T follicular helper cell (primary cell): Measurements from ENCODE around the gene WDR74.
"Not testable (repeated sequence)": the region's sequence is repeated elsewhere in the genome, so short reads cannot be mapped to it uniquely, and the experiment has no call there.

Source experiments
- DNase-seq: peaks from one replicate; pipeline ENCODE4 v3.0.0-alpha.2; 2020; ENCODE audit warnings: low read depth

WDR74 gene

GRCh38 chr11:62860835-62861563 lies 21.6 kb upstream of the WDR74 start:
- no peak for DNase-seq

DNA sequence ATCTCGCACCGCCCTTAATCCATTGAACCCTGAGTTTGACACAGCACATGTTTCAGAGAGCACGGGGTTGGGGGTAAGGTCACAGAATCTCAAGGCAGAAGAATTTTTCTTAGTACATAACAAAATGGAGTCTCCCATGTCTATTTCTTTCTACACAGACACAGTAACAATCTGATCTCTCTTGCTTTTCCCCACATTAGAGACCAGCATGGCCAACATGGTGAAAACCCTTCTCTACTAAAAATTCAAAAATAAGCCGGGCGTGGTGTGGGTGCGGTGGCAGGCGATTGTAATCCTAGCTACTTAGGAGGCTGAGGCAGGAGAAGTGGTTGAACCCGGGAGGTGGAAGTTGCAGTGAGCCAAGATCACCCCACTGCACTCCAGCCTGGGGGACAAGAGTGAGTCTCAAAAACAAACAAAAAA lies 19.9 kb upstream of the WDR74 start:
- DNase-seq = not testable (repeated sequence)

DNA sequence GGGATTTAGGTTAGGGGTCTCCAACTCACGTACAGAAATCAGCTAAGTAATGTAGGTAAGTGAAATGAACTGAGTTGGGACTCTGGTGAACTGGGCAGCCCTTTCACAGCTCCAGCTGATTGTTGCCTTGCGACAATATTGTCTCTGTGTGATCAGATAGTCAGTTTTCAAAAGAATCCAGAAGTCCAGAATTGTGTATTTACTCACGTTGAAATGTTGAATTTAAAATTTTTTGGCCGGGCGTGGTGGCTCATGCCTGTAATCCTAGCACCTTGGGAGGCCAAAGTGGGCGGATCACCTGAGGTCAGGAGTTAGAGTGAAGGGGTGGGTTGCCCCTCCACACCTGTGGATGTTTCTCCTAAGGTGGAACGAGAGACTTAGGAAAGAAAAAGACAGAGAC lies 18.8 kb upstream of the WDR74 start:
- no peak for DNase-seq

DNA sequence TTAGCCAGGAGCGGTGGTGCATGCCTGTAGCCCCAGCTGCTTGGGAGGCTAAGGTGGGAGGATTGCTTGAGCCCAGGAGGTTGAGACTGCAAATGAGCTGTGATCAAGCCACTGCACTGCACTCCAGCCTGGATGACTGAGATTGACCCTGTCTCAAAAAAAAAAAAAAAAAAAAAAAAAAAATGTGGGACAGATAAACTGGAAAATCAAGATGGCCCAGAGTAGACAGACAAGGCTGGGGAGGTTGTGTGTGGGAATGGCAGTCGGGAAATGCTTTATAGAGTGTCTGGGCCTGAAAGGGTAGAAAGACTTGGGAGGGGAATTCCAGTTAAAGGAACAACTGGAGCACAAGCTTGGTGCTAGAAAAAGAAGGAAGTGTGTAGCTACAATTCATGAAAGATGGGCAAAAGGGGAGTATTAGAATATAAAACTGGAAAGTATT lies 18.2 kb upstream of the WDR74 start:
- no peak for DNase-seq

DNA sequence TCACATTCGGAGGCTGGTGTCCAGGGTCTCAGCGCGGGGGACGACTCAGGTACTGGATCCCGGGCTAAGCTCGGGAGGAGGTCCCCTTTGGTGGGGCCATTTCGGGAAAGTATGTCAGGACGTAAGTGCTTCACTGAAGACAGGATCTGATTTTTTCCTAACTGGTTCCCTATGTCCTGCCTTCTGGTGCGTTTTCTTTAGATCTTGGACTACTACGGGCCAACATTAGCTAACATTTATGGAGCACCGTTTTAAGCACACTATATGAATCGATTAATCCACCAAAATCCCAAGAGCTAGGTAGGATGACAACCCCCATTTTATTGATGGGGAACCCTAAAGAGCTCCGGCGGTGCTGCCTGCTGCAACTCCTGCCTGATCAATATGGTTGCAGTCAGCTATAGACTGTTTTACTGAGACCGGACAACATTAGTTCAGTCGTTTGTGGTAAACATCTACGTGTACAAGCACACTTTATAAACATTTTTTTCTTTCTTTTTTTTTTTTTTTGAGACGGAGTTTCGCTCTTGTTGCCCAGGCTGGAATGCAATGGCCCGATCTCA lies 17.0 kb upstream of the WDR74 start:
- no peak for DNase-seq

- peak; percentile 94 for DNase-seq
These were observed 16.4 kb upstream of the WDR74 start for GRCh38 chr11:62855571-62856332.

- DNase-seq = no peak
These were observed 15.6 kb upstream of the WDR74 start for GRCh38 chr11:62854825-62855570.

DNA sequence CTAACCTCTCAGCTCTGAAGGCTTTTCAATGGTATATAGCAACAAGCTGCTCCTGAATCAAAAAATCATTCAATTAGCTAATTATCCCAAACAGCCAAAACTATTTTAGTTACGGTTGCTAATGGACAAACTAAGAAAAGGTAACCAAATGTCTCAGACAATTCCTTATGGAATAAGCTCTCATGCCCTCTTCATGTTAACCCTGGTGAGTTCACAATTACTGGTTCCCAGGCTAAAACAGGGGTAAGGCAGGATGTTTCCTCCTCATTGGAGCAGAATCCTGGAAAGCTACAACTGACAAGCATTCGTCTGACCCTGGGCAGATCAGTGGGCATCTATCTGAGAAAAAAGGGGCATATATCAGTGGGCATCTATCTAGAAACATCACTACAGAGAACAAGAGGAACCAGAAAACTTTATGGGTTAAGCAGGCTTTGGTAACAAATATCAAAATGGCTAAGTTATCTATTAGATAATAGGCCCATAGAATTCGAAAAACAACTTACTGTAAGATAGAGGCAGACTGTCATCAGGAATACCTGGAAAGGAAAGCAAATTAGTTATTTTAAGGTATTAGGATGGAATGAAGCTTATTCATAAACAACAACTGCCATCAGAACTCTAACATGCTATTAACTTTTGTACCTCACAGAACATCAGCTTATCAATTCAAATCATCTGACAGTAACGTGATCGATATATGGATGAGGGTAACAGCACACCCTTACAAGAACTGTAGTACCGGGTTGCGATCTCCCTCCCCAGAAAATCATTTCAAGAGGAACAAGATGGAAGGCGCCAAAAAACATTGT lies 14.8 kb upstream of the WDR74 start:
- no peak for DNase-seq

GRCh38 chr11:62853279-62853965 lies 14.0 kb upstream of the WDR74 start:
- no peak for DNase-seq

DNA sequence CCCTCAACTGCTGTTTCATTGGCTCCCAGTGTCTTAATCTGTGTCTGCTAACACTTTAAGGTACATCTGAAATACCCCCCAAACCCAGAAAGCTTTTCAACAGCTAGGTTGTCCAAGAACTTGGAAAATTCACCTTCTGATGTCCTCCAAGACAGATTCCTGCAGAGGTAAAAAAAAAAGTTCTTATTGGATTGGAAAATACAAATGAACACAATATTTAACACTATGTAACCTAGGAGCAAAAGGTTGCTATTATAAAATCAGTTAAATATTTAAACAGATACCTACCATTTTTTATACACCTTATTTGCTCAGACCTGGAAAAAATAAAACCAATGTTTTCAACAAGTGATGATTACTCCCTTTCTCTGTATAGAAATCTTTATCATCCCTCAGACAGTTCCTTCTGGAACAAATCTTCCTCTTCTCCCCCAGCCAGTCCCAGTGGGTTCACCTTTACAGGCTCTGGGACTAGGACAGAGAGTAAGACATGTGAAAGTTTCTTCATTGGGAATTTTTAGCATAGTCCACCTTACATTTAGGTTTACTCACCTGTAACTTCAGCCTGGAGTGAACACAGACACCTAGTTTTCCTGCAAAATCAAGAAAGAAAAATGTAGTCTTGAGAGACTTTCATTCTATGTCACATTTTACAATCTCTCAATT lies 13.3 kb upstream of the WDR74 start:
- no peak for DNase-seq

- DNase-seq = no peak
These were observed 12.6 kb upstream of the WDR74 start for GRCh38 chr11:62851807-62852522.

DNA sequence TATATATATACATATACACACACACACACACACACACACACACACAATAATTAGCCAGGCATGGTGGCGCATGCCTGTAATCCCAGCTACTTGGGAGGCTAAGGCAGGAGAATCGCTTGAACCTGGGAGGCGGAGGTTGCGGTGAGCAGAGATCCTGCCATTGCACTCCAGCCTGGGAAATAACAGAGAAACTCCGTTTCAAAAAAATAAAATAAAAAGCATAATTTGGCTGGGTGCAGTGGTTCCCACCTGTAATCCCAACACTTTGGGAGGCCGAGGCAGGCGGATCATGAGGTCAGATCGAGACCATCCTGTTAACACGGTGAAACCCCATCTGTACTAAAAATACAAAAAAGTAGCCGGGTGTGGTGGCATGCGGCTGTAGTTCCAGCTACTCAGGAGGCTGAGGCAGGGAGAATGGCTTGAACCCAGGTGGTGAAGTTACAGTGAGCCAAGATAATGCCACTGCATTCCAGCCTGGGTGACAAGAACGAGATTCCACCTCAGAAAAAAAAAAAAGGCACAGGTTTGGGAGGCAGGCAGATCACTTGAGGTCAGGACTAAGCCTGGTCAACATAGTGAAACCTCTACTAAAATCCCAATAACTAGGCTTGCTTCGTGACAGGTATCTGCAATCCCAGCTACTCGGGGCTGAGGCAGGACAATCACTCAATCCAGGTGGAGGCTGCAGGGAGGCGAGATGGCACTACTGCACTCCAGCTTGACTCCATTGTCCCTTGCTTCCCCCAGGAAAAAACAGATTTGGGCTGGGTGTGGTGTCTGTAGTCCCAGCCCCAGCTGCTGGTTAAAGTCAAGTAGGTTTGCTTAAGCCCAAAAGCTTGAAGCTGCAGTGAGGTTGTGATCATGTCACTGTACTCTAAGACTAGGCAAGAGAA lies 11.8 kb upstream of the WDR74 start:
- no peak for DNase-seq

DNA sequence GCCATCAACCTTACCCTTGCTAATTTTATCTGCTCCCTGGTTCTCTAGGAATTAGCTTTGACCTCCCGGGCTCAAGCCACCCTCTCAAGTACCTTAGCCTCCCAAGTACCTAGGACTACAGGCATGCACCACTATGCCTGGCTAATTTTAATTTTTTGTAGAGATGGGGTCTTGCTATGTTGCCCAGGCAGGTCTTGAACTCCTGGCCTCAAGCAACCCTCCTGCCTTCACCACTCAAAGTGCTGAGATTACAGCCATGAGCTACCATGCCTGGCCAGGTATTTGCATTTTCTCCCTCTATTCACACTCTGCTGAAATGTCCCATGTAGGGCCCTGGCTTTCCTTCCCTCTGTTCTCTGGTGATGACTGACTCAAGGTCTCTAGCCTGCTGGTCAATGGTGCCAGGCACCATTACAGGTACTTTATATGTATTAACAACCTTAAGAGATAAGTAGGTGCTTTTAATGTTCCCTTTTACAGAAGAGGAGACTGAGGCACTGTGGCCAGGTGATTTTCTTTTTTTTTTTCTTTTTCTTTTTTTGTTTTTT lies 8.5 kb upstream of the WDR74 start:
- DNase-seq = no peak

DNA sequence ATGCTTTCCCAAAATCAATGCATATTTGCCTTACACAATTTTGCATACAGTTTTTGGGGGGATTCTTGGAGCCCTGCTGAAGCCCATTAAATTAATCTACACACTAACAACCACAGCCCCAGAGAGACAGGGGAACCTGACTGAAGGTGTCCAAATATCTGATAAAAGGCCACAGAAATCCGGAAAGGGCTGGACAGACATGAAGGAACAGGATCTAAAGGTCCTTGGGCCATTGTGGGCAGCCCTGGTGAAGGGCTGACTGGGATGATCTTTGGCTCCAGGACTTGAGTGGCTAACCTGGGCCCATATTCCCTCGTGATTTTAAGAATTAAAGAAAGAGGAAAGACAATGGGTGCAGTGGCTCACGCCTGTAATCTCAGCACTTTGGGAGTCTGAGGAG lies 6.8 kb upstream of the WDR74 start:
- no peak for DNase-seq

GRCh38 chr11:62844154-62844553 lies 4.8 kb upstream of the WDR74 start:
- DNase-seq = no peak

GRCh38 chr11:62843466-62843865 lies 4.1 kb upstream of the WDR74 start:
- DNase-seq = no peak

GRCh38 chr11:62842891-62843290 lies 3.5 kb upstream of the WDR74 start:
- DNase-seq = not testable (repeated sequence)

- DNase-seq = no peak
These were observed 2.9 kb upstream of the WDR74 start for GRCh38 chr11:62842171-62842741.
